CD14-positive monocyte (primary cell): ENCODE data around the gene DNAJA3. TPM values are rescaled to one million over a fixed set of nuclear protein-coding genes. Genes with fewer than 3 reads are reported as not detected.

Experiments
- DNase-seq, 3 donors: peaks; one replicate each; pipeline ENCODE4 v3.0.0-alpha.2; 2011 to 2022
- H2AFZ ChIP-seq: 2 replicates; pipeline ENCODE4 v1.6.0; 2012; ENCODE audit warnings: mild to moderate bottlenecking, low read depth, low read length, inconsistent platforms; ENCODE audit not compliant: insufficient read depth, poor library complexity, severe bottlenecking
- H3K27ac ChIP-seq, 2 donors: 1 replicate in 1 of 2; 2 replicates in 1 of 2; pipeline ENCODE4 v1.5.1; 2012 to 2013; ENCODE audit warnings: low read length in 2 of 2, control low read depth in 1 of 2, inconsistent platforms in 1 of 2, low read depth in 1 of 2, mild to moderate bottlenecking in 1 of 2
- H3K27me3 ChIP-seq, 2 donors: one replicate each; pipeline versions ENCODE4 v1.6.0 to v1.6.1; 2011 to 2013; ENCODE audit warnings: low read length in 2 of 2; ENCODE audit not compliant: control insufficient read depth in 2 of 2, insufficient read depth in 2 of 2
- H3K36me3 ChIP-seq, 2 donors: replicated peaks in 1 of 2; 1 replicate in 1 of 2; 2 replicates in 1 of 2; pipeline versions ENCODE4 v1.5.1 to v1.6.1; 2012 to 2013; ENCODE audit warnings: low read length in 2 of 2, control low read depth in 1 of 2, inconsistent platforms in 1 of 2, mild to moderate bottlenecking in 1 of 2; ENCODE audit not compliant: insufficient read depth in 2 of 2, control insufficient read depth in 1 of 2
- H3K4me1 ChIP-seq, 2 donors: 1 replicate in 1 of 2; 2 replicates in 1 of 2; pipeline versions ENCODE4 v1.5.1 to v1.6.1; 2012 to 2013; ENCODE audit warnings: low read length in 2 of 2, control low read depth in 1 of 2, inconsistent platforms in 1 of 2, mild to moderate bottlenecking in 1 of 2, moderate library complexity in 1 of 2; ENCODE audit not compliant: insufficient read depth in 2 of 2, control insufficient read depth in 1 of 2
- H3K4me2 ChIP-seq: replicated peaks from 2 replicates; pipeline ENCODE3; 2012; ENCODE audit warnings: low read length, moderate library complexity, mild to moderate bottlenecking; ENCODE audit not compliant: poor library complexity, severe bottlenecking; ENCODE audit errors: extremely low read depth
- H3K4me3 ChIP-seq, 3 experiments: fragments of 200-600 bp in 1 of 3; sonication (generic) in 1 of 3; replicated peaks in 1 of 3; 1 replicate in 2 of 3; 2 replicates in 1 of 3; pipeline ENCODE4 v1.5.1; 2011 to 2013; ENCODE audit warnings: low read length in 3 of 3, mild to moderate bottlenecking in 3 of 3, control low read depth in 2 of 3, low read depth in 2 of 3, inconsistent platforms in 1 of 3, moderate library complexity in 1 of 3
- H3K79me2 ChIP-seq: 2 replicates; pipeline ENCODE4 v1.6.0; 2012; ENCODE audit warnings: mild to moderate bottlenecking, control low read depth, inconsistent platforms, low read length, moderate library complexity; ENCODE audit not compliant: insufficient read depth
- H3K9ac ChIP-seq: 2 replicates; pipeline ENCODE4 v1.6.0; 2017; ENCODE audit warnings: low read length, mild to moderate bottlenecking; ENCODE audit not compliant: insufficient read depth, poor library complexity, severe bottlenecking
- H3K9me3 ChIP-seq, 2 donors: replicated peaks in 1 of 2; 1 replicate in 1 of 2; 2 replicates in 1 of 2; pipeline versions ENCODE4 v1.5.1 to v1.6.1; 2012 to 2013; ENCODE audit warnings: low read length in 2 of 2, control low read depth in 1 of 2; ENCODE audit not compliant: control insufficient read depth in 1 of 2, insufficient read depth in 1 of 2
- H4K20me1 ChIP-seq: 2 replicates; pipeline ENCODE4 v1.6.0; 2012; ENCODE audit warnings: mild to moderate bottlenecking, low read length, control low read depth, moderate library complexity; ENCODE audit not compliant: insufficient read depth
- H3K27ac Mint-ChIP-seq, 7 donors: one replicate each; pipeline ENCODE4 v1.8.0; 2020; ENCODE audit warnings: mild to moderate bottlenecking in 7 of 7, mixed read lengths in 7 of 7, moderate library complexity in 6 of 7, inconsistent platforms in 2 of 7
- H3K27me3 Mint-ChIP-seq, 3 donors: one replicate each; pipeline ENCODE4 v1.8.0; 2021 to 2022; ENCODE audit warnings: low read depth in 3 of 3, mild to moderate bottlenecking in 3 of 3, mixed read lengths in 3 of 3, moderate library complexity in 3 of 3, inconsistent platforms in 1 of 3
- H3K36me3 Mint-ChIP-seq, 2 donors: one replicate each; pipeline ENCODE4 v1.8.0; 2020; ENCODE audit warnings: mixed read lengths in 2 of 2, inconsistent platforms in 1 of 2, mild to moderate bottlenecking in 1 of 2
- H3K4me1 Mint-ChIP-seq: one replicate; pipeline ENCODE4 v1.8.0; 2020; ENCODE audit warnings: mild to moderate bottlenecking, mixed read lengths
- H3K4me3 Mint-ChIP-seq, 2 donors: one replicate each; pipeline ENCODE4 v1.8.0; 2020; ENCODE audit warnings: mild to moderate bottlenecking in 2 of 2, mixed read lengths in 2 of 2, moderate library complexity in 1 of 2
- H3K9me3 Mint-ChIP-seq, 7 donors: one replicate each; pipeline ENCODE4 v1.8.0; 2020 to 2022; ENCODE audit warnings: mixed read lengths in 7 of 7, mild to moderate bottlenecking in 6 of 7, moderate library complexity in 6 of 7, inconsistent platforms in 2 of 7
- CTCF ChIP-seq: fragments of 200-600 bp; IDR thresholded peaks from one replicate; pipeline ENCODE4 v1.8.0; 2022; ENCODE audit warnings: antibody characterized with exemption, mild to moderate bottlenecking
- WGBS: methylation state at CpG from one replicate; pipeline ENCODE4 v1.1.5; 2013; ENCODE audit warnings: missing lambda C conversion rate; ENCODE audit not compliant: insufficient coverage; 5-methylcytosine and 5-hydroxymethylcytosine counted together
- intact Hi-C, 2 donors: fragments of 100-400 bp; cut with micrococcal nuclease; formaldehyde crosslinking; loops; one replicate each; pipeline versions ENCODE4 v1.15.0 to v1.15.1; 2023
- polyA plus RNA-seq, 3 donors: library from polyadenylated mRNA; depleted of rRNA in 1 of 3; unstranded in 2 of 3; stranded (reverse) in 1 of 3; fragments of 300-500 nt in 2 of 3; fragments of >200 nt in 1 of 3; fragmentation: Illumina TruSeq in 2 of 3; gene quantifications; 1 replicate in 2 of 3; 2 replicates in 1 of 3; pipeline ENCODE4 v1.2.3, GENCODE V29; 2012 to 2021

Gene DNAJA3
- polyA plus RNA-seq, 3 donors = 17.1 to 27.9 (median 19.5) TPM

GRCh38 chr16:4498546-4499195, 73.0 kb downstream of the DNAJA3 start:
- intact Hi-C loops = no loop called here
- no peak for TF ChIP-seq CTCF
- no peak overlapping the region for H3K27ac ChIP-seq
- H3K27me3 ChIP-seq = no peaks in the 10 kb centered on the region
- 98% methylated on average over 6 of the region's 8 CpGs for WGBS
- no peak overlapping the region for H3K9ac ChIP-seq
- peaks cover 10 to 30% of the 10 kb centered on the region in 2 donors for H3K36me3 ChIP-seq
- Mint-ChIP-seq H3K9me3 (no peaks in the 10 kb centered on the region), H3K4me1 (peaks cover 12% of the 10 kb centered on the region), H3K4me3 (no peak overlapping the region), H3K27me3 (peaks cover 0 to 2% (median 0%) of the 10 kb centered on the region in 3 donors), H3K27ac (no peak overlapping the region), H3K36me3 (peaks cover 27 to 29% of the 10 kb centered on the region in 2 donors)
- no peak overlapping the region for H2AFZ ChIP-seq
- no peak for DNase-seq
- no peaks in the 10 kb centered on the region for H3K9me3 ChIP-seq
- peaks cover 43% of the 10 kb centered on the region for H3K79me2 ChIP-seq
- H3K4me1 ChIP-seq = no peaks in the 10 kb centered on the region
- no peak overlapping the region for H3K4me2 ChIP-seq
- H4K20me1 ChIP-seq = peaks cover 22% of the 10 kb centered on the region
- H3K4me3 ChIP-seq = no peak overlapping the region

- Histone ChIP-seq H3K36me3 (peaks cover 10 to 30% of the 10 kb centered on the region in 2 donors), H4K20me1 (peaks cover 22% of the 10 kb centered on the region), H3K4me3 (no peak overlapping the region), H3K27ac (no peak overlapping the region), H3K9ac (no peak overlapping the region), H2AFZ (no peak overlapping the region), H3K4me2 (no peak overlapping the region), H3K4me1 (peaks cover 0 to 2% of the 10 kb centered on the region in 2 donors), H3K79me2 (peaks cover 43% of the 10 kb centered on the region), H3K9me3 (no peaks in the 10 kb centered on the region), H3K27me3 (no peaks in the 10 kb centered on the region)
- Mint-ChIP-seq H3K4me3 (no peak overlapping the region), H3K36me3 (peaks cover 27 to 29% of the 10 kb centered on the region in 2 donors), H3K27me3 (peaks cover 0 to 2% (median 0%) of the 10 kb centered on the region in 3 donors), H3K9me3 (no peaks in the 10 kb centered on the region), H3K27ac (no peak overlapping the region), H3K4me1 (peaks cover 16% of the 10 kb centered on the region)
- no CpG with 5 or more reads among the region's 4 CpGs for WGBS
- intact Hi-C loops = no loop called here
- DNase-seq = no peak
- TF ChIP-seq CTCF = no peak
Measured at GRCh38 chr16:4499196-4499555, 73.5 kb downstream of the DNAJA3 start.
